Epithelial cell of proximal tubule (primary cell): ENCODE data around the gene IQCC. TPM values are rescaled to one million over a fixed set of nuclear protein-coding genes. Genes with fewer than 3 reads are reported as not detected.

Experiments
- DNase-seq: peaks from one replicate; pipeline ENCODE4 v3.0.0-alpha.2; 2011; ENCODE audit warnings: low read depth
- H3K4me3 ChIP-seq: 2 replicates; pipeline ENCODE4 v1.5.1; 2011; ENCODE audit warnings: low read depth, mild to moderate bottlenecking, low read length
- CTCF ChIP-seq: conservative IDR thresholded peaks from 2 replicates; pipeline ENCODE4 v1.5.1; 2012; ENCODE audit warnings: low read depth, mild to moderate bottlenecking, low read length
- total RNA-seq: library from RNA; depleted of rRNA; stranded (reverse); fragments of >200 nt; gene quantifications from 2 replicates; pipeline ENCODE4 v1.2.3, GENCODE V29; 2015

Gene IQCC
- total RNA-seq, 1 donor from 2014 or later = 4.6 TPM

DNA sequence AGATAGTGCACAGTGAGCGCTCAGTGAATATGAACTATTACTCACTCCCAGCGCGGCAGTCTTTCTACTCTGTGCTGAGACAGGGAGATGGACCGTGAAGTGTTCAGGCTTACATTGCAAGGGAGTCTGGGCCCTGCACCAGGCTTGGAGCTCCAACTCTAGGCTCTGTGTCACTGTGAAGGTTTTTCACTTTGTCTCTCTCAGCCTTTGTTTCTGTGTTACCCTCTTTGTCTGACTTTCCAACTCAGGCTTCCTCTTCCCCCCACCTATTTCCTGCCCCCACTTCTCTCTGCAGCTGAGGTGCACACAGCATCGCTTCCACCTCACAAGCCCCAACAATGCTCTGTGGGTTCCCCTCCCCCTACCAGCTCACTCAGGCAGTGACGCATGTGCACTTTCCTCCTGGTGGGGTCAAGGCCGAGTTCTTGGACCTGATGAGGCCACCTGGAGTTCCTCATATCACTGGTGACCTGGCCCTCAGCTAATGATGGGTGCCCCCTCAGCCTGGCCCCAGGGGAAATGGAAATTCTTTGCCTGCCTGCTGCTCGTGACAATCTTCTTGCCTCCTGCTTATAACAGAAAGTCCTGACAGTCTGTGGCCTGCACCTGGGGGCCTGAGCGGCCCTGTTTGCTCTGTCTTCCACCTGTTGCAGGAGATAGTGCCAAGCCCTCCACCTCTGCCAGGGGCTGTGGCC is 44.5 kb downstream of the IQCC start:
- TF ChIP-seq CTCF = no peak
- DNase-seq = no peak
- no peak overlapping the region for H3K4me3 ChIP-seq

DNA sequence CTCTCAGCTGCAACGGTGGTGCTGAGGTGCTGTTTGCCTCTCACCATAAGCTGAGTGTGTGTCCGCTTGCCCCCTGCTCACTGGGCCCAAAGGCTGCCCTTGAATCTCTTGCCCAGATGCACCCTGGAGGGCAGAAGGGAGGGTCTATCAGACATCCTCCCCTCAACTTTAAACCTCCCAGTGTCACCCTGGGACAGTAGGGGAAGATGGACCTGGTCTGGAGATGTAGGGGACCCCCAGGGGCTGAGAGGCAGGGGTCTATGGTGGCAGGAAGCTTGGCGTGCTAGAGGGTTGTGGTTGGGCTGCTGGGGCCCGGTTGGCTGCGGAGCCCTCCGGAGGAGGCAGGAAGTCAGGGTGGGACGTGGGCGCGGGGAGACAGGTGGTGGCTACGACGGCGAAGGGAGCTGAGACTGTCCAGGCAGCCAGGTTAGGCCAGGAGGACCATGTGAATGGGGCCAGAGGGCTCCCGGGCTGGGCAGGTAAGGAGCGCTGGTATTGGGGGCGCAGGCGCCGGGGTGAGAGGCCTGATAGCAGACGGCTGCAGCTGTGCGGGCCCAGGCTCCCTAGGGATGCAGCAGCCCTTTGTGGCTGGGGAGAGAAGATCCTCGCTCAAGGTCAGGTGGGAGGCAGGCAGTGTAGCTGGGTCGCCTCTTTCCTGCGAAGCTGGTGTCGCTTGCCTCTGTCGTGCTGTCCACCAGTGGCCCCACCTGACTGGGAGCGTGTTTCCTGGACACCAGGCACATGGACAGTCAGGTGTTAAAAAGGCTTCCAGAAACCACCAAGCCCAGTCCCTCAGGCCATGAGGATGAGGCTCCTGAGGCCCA is 45.6 kb downstream of the IQCC start, which contains the start of gene LCK:
TSS of gene LCK (plus strand) at position 373 of the 824 bp plus-strand sequence. CDS start 23,065 bp downstream, outside the sequence.
- H3K4me3 ChIP-seq = no peak within 1 kb of the TSS
- DNase-seq = no peak
- TF ChIP-seq CTCF = no peak

DNA sequence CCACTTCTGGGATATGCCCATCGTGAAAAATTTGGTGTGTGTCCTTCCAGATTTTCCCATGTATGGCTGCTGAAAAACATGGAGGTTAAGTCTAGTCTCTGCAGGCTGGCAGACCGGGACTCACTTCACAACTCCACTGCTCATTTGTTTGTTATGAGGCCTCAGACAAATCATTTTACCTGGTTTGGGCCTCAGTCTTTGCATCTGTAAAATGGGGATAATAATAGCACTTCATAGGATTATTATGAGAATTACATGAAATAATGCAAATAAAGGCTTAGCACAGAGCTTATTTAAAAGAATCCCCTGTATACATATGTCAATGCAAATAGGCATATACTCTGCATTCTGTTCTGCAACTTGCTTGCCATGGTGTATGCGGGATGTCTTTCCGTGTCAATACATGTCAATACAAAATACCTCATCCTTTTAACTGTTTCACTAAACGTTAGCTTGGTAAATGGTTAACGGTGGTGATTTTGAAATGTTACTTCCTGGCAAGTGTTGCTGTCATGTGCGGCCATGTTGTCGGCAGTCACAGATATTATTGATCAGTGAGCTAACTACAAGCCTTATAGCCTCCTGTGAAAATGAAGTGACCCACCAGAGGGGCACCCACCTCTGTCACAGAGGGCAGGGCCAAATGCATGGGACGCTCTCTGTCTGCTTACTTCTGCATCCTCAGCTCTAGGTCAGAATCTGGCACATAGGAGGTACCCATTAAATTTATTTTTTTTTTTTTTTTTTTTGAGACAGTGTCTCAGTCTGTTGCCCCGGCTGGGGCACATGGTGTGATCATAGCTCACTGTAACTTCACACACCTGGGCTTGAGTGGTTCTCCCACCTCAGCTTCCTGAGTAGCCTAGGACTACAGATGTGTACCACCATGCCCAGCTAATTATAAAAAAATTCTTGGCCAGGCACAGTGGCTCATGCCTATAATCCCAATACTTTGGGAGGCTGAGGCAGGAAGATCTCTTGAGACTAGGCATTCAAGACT is 49.9 kb downstream of the IQCC start:
- DNase-seq = no peak
- TF ChIP-seq CTCF = no peak
- H3K4me3 ChIP-seq = no peak overlapping the region

DNA sequence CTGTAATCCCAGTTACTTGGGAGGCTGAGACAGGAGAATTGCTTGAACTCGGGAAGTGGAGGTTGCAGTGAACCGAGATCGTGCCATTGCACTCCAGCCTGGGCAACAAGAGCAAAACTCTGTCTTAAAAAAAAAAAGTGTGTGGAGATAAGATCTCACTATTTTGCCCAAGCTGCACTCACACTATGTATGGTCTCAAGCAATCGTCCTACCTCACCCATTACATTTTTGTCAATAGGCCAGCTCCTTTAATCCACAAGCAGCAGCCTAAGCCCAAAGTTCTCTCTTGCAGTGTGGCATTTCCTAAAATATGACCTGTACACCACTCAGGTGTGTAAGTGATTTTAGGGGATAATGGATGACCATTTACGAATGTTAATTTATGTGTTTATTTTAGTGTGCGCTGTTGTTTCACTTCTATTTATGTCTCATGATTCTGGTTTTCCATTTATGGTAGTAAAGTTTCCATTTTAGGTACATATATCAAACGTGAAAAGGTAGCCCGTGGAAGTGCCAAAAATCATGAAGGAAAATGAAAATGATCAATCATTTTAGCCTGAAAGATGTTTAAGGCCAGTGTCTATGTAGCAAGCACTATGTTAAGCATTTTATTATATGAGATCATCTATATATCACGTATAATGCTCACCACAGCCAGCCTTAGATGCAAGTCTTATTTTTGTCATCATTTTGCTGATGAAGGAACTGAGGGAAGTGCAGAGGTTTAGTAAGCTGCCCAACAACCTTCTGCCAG is 51.2 kb downstream of the IQCC start:
- DNase-seq = no peak
- no peak overlapping the region for H3K4me3 ChIP-seq
- no peak for TF ChIP-seq CTCF

- DNase-seq = no peak
- no peak overlapping the region for H3K4me3 ChIP-seq
- no peak for TF ChIP-seq CTCF
These were observed 51.7 kb downstream of the IQCC start for GRCh38 chr1:32257227-32257508.

Other genes with a start within 250 kb of the IQCC start
- 69.6 and 139 TPM in 2 replicates for gene KHDRBS1, start 191.8 kb upstream of the IQCC start, total RNA-seq
- gene TMEM39B, start 132.7 kb upstream of the IQCC start, total RNA-seq = 1.2 and 5.2 TPM in 2 replicates
- 39.9 and 48.0 TPM in 2 replicates for gene KPNA6, start 97.6 kb upstream of the IQCC start, total RNA-seq
- 32.9 and 62.7 TPM in 2 replicates for gene TXLNA, start 26.0 kb upstream of the IQCC start, total RNA-seq
- 11.9 and 14.1 TPM in 2 replicates for gene CCDC28B, start 5.1 kb upstream of the IQCC start, total RNA-seq
- not detected in 2 replicates for gene DCDC2B, start 3.4 kb downstream of the IQCC start, total RNA-seq
- 12.2 and 14.4 TPM in 2 replicates for gene TMEM234, start 16.7 kb downstream of the IQCC start, total RNA-seq
- 338 and 472 TPM in 2 replicates for gene EIF3I, start 16.7 kb downstream of the IQCC start, total RNA-seq
- gene FAM167B, start 41.6 kb downstream of the IQCC start, total RNA-seq = 0.35 TPM in 1 of 2 replicates, not detected in the other
- 8.2 and 10.3 TPM in 2 replicates for gene LCK, start 45.6 kb downstream of the IQCC start, total RNA-seq
- gene HDAC1, start 86.4 kb downstream of the IQCC start, total RNA-seq = 117 and 127 TPM in 2 replicates
- 190 and 199 TPM in 2 replicates for gene MARCKSL1, start 130.6 kb downstream of the IQCC start, total RNA-seq
- 1.7 and 11.7 TPM in 2 replicates for gene FAM229A, start 156.8 kb downstream of the IQCC start, total RNA-seq
- gene TSSK3, start 156.9 kb downstream of the IQCC start, total RNA-seq = 0.58 TPM in 1 of 2 replicates, not detected in the other
- gene BSDC1, start 188.8 kb downstream of the IQCC start, total RNA-seq = 56.7 and 61.1 TPM in 2 replicates